Glomerular visceral epithelial cell (primary cell): ENCODE data around the gene LGALS4.
"Not testable (repeated sequence)": the region's sequence is repeated elsewhere in the genome, so short reads cannot be mapped to it uniquely, and the experiment has no call there.

Experiments
- DNase-seq: peaks from one replicate; pipeline ENCODE4 v3.0.0-alpha.2; 2016; ENCODE audit errors: extremely low spot score

Gene LGALS4

GRCh38 chr19:38842439-38843174, 29.9 kb upstream of the LGALS4 start:
- DNase-seq, result no peak

- no peak for DNase-seq
Observed at GRCh38 chr19:38841787-38842438, 29.2 kb upstream of the LGALS4 start.

GRCh38 chr19:38841180-38841766, 28.5 kb upstream of the LGALS4 start:
- DNase-seq, result no peak

GRCh38 chr19:38840583-38840968, 27.8 kb upstream of the LGALS4 start:
- DNase-seq, result no peak

GRCh38 chr19:38839816-38840582, 27.3 kb upstream of the LGALS4 start:
- no peak for DNase-seq

GRCh38 chr19:38838986-38839761, 26.4 kb upstream of the LGALS4 start:
- no peak for DNase-seq

GRCh38 chr19:38838208-38838985, 25.7 kb upstream of the LGALS4 start:
- no peak for DNase-seq

GRCh38 chr19:38837656-38838121, 24.9 kb upstream of the LGALS4 start:
- DNase-seq, result no peak

GRCh38 chr19:38836983-38837626, 24.4 kb upstream of the LGALS4 start:
- no peak for DNase-seq

- DNase-seq, result no peak
Observed at GRCh38 chr19:38836159-38836982, 23.6 kb upstream of the LGALS4 start.

GRCh38 chr19:38834590-38834989, 21.8 kb upstream of the LGALS4 start:
- DNase-seq, result no peak

- no peak for DNase-seq
Observed at GRCh38 chr19:38834104-38834490, 21.4 kb upstream of the LGALS4 start.

- no peak for DNase-seq
Observed at GRCh38 chr19:38833092-38833425, 20.3 kb upstream of the LGALS4 start.

- peak; percentile 97 for DNase-seq
Observed at GRCh38 chr19:38831142-38831605, 18.4 kb upstream of the LGALS4 start.

GRCh38 chr19:38830039-38830733, 17.4 kb upstream of the LGALS4 start:
- no peak for DNase-seq

- DNase-seq, result not testable (repeated sequence)
Observed at GRCh38 chr19:38829203-38829602, 16.5 kb upstream of the LGALS4 start.

GRCh38 chr19:38826856-38827551, 14.3 kb upstream of the LGALS4 start:
- DNase-seq, result no peak

GRCh38 chr19:38825936-38826335, 13.2 kb upstream of the LGALS4 start:
- not testable (repeated sequence) for DNase-seq
